GM19372 (cell line): ENCODE measurements around the gene LDHA.

Experiments
- ATAC-seq: cut with Tn5 transposase; IDR thresholded peaks from one replicate; pipeline ENCODE4 v1.9.1; 2021; ENCODE audit warnings: mild to moderate bottlenecking, low read depth, moderate library complexity; ENCODE audit not compliant: unreplicated experiment

Gene LDHA

DNA sequence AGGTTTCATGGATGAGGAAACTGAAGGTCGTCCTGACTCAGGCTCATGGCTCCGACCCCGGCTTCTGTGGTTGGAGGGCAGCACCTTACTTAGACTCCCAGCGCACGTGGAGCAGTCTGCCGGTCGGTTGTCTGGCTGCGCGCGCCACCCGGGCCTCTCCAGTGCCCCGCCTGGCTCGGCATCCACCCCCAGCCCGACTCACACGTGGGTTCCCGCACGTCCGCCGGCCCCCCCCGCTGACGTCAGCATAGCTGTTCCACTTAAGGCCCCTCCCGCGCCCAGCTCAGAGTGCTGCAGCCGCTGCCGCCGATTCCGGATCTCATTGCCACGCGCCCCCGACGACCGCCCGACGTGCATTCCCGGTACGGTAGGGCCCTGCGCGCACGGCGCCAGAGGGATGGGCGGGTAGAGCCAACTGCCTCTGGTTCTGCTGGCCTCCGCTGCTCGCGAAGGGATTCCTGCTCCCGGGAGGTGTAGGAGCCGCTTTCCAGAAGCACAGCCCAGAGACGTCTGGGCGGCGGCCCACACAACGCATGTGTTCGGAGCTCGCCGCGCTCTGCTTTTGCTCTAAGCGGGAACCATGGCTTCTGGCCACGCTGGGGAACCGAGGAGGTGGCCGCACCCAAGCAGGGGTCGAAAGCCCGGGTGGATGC is at the start of gene LDHA:
LDHA (plus strand) TSS at position 289 of the 653 bp plus-strand sequence. CDS start 2,280 bp downstream, outside the sequence.
- ATAC-seq = peak; percentile 56

DNA sequence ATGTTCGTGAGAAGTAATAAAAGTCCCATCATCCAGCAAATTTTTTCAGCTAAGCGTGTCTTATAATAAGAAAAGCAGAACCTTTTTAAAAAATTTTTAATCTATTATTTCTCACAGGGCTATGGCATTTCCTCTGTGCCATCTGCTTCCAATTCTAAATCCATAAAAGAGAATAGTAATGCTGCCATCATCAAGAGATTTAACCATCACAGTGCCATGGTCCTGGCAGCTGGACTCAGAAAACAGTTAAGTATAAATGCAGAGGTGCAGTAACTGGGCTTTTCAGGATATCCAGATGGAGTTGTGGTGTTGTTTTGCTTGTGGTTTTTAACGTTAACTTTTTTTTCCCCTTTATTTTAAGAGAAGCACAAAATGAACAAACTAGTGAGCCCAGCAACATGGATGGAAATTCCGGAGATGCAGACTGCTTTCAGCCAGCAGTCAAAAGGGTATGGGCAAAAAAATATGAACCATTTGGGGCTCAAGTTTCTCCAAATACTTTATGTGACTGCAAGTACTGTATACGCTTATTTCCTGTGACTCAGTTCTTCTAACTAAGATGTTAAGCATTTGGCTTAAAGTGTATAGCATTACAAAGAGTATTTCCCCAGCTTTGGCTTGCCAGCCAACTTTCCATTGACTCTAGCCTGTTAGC is 46.8 kb upstream of the LDHA start:
- ATAC-seq = no peak

DNA sequence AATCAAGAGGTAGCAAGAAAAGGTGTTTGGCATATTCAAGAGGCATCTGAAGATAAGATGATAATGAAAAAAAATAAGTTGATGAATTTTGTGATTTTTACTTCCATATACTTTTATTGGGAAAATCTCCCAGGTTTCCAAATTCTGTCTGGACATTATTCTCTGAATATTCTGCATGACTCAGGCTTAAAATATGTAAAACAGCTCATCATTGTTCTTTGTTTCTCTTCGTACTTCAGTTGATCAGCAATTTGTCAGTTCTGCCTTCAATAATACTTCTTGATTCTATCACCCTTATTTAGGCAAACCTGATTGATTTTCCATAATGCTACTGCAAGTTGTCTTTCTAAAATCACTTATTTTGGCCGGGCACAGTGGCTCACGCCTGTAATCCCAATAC is 41.8 kb upstream of the LDHA start:
- no peak for ATAC-seq

DNA sequence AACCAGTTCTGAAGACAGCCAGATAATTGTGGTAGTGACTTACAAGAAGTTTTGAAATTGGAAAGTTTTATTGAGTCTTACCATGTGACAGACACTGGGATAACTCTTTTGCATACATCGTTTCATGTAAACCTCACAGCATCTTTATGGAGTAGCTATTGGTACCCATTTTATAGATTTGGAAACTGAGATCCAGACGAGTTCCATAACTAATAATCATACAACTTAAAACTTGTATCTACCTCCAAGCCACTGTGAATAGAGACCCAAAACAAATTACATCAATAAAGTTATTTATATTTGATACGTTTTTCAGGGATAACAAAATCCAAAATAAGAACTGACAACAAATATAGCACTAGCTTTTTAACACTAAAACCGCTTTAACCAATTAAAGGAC is 35.7 kb upstream of the LDHA start:
- ATAC-seq = no peak

DNA sequence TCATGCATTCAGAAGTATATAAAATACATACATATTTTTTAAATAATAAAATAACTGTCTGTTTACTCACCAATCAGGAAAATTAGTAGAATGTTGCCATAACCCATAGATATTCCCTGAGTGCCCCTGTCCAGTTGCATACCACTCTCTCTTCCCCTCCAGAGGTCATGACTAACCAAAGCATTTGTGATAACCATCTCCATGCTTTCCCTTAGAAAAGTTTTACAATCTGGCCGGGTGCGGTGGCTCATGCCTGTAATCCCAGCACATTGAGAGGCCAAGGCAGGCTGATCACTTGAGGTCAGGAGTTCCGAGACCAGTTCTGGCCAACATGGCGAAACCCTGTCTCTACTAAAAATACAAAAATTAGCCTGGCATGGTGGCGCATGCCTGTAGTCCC is 33.2 kb upstream of the LDHA start:
- no peak for ATAC-seq

DNA sequence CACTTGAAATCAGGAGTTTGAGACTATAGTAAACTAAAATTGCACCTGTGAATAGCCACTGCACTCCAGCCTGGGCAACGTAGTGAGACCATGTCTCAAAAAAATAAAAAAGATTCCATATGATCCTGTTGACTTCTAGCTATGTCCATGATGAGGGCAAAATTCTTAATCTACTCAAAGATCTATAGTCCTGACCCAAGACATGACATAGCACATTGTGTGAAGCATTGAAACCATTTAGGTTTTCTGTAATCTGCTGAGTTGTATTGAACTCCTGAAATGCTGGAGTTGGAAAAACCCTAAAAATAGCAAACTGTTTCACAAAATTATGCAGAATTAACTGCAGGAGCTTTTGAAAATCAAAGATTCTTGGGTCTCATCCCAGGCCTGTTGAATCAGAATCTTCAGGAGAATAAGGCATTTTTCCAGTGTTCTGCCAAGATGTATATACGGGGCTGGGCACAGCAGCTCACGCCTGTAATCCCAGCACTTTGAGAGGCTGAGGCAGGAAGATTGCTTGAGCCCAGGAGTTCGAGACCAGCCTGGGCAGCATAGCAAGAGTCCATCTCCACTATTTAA is 29.8 kb upstream of the LDHA start:
- ATAC-seq = no peak

DNA sequence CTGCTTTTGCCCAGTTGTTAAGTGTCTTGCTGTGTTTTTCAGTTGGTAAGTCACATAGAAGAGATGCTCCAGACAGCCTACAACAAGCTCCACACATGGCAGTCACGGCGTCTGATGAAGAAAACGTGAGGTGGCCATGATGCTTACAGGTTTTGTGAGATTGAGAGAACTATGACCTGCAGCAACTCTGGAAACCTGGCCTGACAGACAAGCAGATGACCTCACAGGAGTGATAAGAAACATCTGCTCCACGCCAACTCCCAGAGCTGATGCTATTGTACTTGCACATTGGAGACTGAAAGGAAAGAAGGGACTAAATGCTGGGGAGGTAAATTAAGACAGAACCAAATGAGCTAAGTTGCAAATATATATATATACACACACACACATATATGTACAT is 28.6 kb upstream of the LDHA start:
- ATAC-seq = no peak

DNA sequence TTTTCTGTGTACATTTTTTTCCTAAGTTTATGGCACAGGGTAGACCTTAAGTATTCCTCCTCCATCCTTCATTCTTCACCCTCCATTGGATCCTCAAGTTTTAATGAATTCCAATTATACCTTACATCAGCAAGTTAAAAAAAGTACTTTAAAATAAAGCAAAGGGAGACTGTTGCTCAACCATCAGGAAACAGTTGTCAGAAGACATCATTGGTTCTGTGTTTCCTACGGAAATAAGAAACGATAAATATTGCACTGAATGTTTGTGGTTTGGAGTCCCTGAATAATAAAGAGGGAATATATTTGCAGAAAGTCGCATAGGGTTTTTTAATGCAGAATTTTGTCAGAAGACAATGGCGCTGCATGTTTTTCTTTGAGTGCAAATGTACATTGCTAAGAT is 28.1 kb upstream of the LDHA start:
- no peak for ATAC-seq

DNA sequence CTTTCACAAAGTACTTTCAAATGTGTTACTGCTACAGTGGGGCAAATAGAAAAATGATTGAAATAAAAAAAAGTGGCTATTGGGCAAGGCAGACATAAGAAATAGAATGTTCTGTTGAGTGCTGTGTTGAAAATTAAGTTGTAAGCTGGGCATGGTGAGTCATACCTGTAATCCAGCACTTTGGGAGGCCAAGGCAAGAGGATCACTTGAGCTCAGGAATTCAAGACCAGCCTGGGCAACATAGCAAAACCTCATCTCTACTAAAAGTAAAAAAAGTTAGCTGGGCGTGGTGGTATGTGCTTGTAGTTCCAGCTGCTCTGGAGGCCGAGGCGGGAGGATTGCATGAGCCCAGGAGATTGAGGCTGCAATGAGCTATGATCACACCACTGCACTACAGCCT is 26.9 kb upstream of the LDHA start:
- ATAC-seq = no peak

DNA sequence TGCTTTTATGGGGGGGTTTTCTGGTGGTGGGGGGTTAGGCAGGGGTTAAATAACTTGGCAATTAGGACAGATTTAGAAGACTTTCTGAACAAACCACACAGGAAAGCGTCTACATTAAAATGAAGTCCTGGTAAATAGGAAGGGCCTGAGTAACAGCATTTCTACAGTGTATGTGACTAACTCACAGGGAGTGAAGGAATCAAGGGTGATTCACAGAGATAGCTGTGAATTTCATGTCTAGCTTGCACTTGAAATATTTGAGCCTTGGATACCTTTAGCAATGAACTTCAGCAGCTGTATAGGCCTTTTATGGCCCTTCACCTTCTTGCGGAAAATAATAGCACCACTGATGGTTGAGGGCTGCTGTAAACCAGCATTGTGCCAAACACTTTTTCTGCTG is 26.1 kb upstream of the LDHA start:
- ATAC-seq = no peak

DNA sequence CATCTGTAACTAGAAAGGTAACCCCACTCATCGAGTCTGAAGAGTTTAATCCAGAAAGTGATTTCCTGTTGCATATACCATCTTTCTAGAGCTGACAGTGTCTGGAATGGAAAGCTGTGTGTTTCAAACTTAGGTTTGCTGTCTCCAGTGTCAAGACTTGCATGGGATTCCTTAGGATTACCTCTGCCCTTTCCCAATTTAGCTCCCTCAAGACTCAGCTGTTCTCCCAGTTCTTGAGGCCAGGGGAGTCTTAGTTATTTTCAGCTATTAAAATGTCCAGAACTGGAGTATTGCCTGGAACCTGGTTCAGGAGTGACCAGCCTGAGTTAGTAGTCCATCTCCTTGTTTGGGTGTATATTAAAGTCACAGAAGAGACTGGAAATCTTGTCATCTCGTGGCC is 25.0 kb upstream of the LDHA start:
- ATAC-seq = no peak

DNA sequence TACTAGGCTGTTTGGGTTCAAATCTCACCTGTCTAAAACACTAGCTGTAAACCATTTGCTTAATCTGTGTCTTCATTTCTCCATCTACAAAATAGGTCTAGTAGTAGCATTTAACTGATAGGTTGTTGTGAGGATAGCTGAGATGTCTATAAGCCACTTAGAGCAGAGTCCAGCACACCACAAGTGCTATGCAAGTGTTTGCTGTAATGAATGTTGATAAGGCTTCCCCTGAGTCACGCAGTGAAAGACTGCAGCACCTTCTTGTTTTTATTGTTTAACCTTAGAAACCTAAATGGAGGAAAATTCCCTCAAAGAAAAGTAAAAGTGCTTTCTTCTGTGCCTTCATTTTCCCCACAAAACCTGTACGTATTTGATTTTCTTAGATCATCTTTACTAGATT is 23.1 kb upstream of the LDHA start:
- no peak for ATAC-seq

DNA sequence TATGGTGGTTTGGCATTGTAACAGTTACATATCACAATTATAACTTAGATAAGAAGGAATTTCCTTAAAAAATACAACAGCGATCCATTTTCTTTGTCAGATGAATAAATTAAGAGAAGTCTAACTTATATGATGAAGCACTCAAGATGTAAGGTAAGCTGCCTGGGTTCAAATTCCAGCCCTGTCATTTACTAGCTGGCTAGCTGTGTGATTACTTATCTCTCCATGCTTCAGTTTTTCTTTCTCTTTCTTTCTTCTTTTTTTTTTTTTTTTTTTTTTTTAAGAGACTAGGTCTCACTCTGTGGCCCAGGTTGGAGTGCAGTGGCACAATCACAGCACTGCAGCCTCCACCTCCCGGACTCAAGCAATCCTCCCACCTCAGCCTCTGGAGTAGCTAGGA is 22.2 kb upstream of the LDHA start:
- ATAC-seq = no peak

DNA sequence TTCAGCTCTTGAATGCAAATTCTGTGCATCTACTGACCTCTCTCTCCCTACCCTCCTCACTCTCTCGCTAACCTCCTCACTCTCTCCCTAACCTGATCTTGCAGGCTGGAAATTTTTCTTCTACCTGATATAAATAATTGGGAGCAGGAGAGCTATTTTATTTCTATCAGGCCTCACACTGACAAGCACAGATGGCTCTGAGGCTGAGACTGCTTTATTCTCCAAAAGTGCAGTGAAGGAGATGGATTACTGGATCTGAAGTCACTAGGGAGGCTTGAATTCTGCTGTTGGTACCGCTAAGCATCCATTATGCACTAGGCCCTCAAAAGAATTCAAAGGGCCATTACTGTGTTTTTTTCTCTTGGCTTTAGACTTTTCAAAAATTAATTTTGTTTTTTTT is 19.4 kb upstream of the LDHA start:
- no peak for ATAC-seq

DNA sequence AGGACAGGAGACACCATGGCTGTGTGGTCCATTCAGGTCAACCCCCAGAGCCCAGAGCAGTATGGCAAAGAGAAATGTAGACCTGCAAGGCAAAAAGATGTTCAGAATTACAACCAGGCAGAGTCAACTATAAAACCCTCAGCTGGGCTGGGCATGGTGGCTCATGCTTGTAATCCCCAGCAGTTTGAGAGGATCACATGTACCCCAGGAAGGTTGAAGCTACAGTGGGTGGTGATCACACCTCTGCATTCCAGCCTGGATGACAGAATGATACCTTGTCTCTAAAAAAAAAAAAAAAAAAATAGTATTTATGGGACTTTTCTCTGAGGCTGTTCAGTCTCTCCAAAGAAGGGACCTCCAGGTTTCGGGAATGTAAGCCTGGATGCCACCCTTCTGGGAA is 18.4 kb upstream of the LDHA start:
- no peak for ATAC-seq

DNA sequence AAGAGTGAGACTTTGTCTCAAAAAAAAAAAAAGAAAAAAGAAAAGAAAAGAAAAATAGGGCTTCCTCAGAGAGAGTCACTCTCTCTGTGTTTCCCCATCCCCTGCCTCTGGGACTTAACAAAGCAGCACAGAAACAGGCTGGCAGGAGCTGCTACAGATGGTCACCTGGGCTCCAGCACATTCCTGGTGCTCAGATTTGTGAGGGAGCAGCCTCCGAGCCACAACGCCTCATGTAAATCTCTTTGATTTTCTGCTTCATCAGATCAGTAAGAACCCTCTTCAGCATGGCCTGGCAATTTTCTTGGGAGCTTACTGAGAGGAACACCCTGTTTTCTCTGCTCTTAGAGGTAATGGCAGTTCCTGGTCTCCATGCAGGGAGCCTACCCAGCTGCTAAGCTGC is 15.2 kb upstream of the LDHA start:
- no peak for ATAC-seq

DNA sequence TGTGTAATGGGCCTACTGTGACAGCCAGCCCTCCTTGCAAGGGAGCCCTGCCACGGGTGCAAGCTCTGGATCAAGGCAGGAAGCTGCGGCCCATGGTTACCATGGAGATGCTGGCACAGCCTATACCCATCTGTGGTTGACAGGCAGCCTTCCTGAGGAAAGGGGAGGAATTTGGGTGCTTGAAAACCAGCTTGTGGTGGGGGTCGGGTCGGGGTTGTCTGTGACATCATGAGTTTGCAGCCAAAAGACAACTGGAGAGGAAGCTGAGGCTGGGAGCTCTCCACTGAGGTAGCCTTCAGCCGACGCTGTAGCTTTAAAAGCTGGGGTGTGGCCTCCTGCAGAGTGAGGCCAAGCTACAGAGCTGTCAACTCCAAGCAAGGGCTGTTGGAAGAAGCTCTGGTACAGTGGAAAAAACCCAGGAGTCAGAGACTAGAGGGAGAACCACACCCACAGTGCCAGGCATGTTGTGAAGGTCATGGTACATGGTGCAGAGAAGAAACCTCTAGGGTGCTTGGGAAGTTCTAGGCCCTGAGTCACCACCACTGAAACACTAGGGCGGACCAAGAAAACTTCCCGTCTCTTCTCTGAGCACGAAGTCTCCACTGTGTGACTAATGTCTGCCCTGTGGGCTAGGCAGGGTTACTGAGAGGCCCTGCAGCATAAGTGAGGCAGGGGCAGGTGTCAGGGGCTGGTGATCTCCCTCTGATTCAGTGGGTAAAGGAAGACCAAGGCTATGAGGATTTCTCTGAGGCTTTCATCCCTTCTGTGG is 10.8 kb upstream of the LDHA start:
- ATAC-seq = peak; percentile 69

DNA sequence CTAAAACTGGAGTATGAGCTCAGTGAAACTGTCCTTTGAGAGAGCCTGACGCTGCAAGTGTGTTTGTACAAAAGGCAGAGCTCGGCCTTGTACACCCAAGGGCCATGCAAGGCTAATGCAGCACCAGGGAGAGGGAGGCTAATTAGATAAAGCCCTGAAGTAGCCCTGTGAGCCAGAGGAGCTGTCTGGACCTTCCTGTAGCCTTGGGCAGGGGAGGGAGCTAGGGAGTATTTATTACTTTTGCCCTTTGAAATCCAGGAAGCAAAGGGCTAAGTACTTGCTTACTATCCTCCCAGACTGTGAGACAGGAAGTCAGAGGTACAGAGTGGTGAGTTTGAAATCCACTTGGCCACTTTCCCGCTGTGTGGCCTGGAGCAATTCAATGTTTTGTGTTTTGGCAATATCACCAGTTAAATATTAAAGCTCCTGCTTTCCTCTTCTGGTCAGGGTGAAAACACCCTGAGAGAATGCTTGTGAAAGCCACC is 10.2 kb upstream of the LDHA start:
- ATAC-seq = peak; percentile 47

DNA sequence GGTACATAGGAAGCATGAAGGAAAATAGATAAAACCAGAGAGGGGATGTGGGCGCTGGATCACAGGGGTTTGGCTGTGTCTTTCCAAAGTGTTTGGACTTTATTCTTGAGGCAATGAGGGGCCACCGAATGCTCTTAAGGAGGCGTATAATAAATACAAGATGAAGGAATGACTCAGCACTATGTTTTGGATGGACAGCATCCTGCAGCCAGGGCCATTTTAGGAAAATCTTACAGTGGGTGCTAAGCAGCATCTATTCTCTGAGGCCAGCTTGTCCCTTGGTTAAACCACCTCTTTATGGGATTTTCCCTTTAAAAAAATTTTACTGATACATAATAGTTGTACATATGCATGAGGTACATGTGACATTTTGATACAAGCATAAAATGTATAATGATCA is 4.3 kb upstream of the LDHA start:
- ATAC-seq = no peak

DNA sequence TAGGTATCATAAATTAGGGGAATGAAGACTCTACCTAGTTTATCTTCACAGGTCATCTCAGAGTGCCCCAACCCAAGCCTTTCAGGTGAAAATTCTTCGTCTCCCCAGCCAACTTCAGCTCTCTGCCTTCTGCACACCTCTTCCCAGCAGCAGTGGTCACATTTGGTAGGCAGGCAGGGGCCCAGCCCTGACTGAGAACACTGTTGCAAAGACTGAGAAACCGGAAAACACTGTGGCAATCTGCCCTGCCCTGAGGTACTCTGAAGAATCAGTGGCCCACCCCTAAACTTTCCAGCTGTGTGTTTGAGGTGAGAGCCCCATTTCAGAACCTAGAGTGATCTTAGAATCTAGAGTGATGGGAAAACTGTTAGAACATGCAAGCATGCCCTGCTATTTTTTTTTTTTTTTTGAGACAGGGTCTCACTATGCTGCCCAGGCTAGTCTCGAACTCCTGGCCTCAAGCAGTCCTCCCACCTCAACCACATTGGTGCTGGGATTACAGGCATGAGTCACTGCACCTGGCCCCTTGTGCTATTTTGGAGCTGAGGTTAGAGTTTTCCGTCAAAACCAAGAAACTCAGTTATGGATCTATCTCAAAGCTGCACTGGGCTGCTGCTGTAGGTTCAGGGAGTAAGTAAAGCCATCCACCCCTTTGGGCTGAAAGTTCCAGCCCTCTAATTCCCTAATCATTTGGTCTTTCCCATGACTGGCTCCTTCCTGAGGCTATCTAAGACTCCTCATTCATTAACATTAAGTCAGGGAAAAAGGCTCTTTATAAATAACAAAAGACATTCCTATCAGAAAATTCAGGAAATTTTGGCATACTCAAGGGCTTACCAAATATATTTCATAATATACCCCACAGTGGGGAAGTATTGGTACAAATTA is 1.7 kb upstream of the LDHA start:
- ATAC-seq = no peak
